AG09319 (cell line): Measurements from ENCODE around the gene CCL14.
"Not testable (repeated sequence)": the region's sequence is repeated elsewhere in the genome, so short reads cannot be mapped to it uniquely, and the experiment has no call there.

Experiments used
- DNase-seq: peaks from one replicate; pipeline ENCODE4 v3.0.0-alpha.2; 2010; ENCODE audit warnings: low read depth; ENCODE audit errors: extremely low read depth
- CTCF ChIP-seq: IDR thresholded peaks from 2 replicates; pipeline ENCODE4 v1.5.1; 2011; ENCODE audit warnings: low read depth, mild to moderate bottlenecking, inconsistent platforms, low read length, moderate library complexity

Gene CCL14

GRCh38 chr17:35943537-35943936 lies 43.0 kb downstream of the CCL14 start, which contains the start of gene LYZL6:
TSS of gene LYZL6 (minus strand) at chr17:35943713. CDS start at chr17:35939356, 4,357 bp downstream.
- TF ChIP-seq CTCF, result no peak
- no peak for DNase-seq

- no peak for DNase-seq
- no peak for TF ChIP-seq CTCF
Measured at GRCh38 chr17:35942588-35943186, 43.8 kb downstream of the CCL14 start.

DNA sequence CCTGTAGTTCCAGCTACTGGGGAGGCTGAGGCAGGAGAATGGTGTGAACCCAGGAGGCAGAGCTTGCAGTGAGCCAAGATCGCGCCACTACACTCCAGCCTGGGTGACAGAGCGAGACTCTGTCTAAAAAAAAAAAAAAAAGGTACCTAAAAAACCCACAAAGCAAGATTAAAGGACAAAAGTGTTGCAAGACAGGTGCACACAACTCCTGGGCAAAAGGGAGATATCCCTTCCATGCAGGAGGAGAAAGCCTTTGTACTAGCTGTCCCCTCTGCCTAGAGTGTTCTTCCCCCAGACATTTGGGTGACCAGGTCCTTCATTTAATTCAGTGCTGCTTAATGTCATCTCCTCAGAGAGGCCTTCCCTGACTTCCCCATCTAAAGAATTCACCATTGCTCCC lies 48.0 kb downstream of the CCL14 start:
- DNase-seq, result not testable (repeated sequence)

- no peak for DNase-seq
- TF ChIP-seq CTCF, result no peak
Measured at GRCh38 chr17:35936063-35936462, 50.5 kb downstream of the CCL14 start.

DNA sequence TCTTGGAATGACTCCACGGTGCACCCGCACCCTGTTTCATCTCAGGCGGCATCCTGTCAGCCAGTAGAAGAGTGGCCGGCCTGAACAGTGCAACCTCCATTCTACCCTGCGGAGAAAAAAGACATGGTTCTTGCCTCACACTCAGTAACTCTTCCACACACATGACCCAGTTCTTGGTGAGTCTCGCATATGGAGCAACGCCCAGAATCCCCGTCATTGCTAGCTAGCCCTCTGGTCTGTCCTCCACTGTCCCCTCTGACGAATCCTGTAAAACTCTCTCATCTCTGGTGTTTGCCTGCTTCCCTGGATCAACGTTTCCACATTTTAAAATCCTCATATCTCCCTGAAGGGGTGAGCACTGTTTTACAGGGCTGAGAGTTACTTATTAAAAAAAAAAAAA lies 51.8 kb downstream of the CCL14 start:
- no peak for TF ChIP-seq CTCF
- no peak for DNase-seq
